PFSK-1 (cell line): Measurements from ENCODE around the gene RNF141.

Experiments used
- POLR2AphosphoS5 ChIP-seq: IDR thresholded peaks from 2 replicates; pipeline ENCODE4 v1.6.1; 2012; ENCODE audit warnings: low read depth, mild to moderate bottlenecking, control low read depth, low read length, moderate library complexity
- SIN3A ChIP-seq: IDR thresholded peaks from 2 replicates; pipeline ENCODE4 v1.6.1; 2012; ENCODE audit warnings: mild to moderate bottlenecking, low read length, moderate library complexity, borderline replicate concordance; ENCODE audit not compliant: insufficient read depth
- TAF1 ChIP-seq: IDR thresholded peaks from 2 replicates; pipeline ENCODE4 v1.6.1; 2012; ENCODE audit warnings: low read length, control low read depth, borderline replicate concordance; ENCODE audit not compliant: insufficient read depth
- TF ChIP-seq, protein P1 (sequence below), 2 experiments: IDR thresholded peaks; 2 replicates each; pipeline versions ENCODE4 v1.6.1 to v1.8.0; 2011 to 2012; ENCODE audit warnings: low read depth in 2 of 2, low read length in 2 of 2, control low read depth in 1 of 2, inconsistent platforms in 1 of 2, mild to moderate bottlenecking in 1 of 2, moderate library complexity in 1 of 2; ENCODE audit not compliant: insufficient read depth in 1 of 2

DNA sequence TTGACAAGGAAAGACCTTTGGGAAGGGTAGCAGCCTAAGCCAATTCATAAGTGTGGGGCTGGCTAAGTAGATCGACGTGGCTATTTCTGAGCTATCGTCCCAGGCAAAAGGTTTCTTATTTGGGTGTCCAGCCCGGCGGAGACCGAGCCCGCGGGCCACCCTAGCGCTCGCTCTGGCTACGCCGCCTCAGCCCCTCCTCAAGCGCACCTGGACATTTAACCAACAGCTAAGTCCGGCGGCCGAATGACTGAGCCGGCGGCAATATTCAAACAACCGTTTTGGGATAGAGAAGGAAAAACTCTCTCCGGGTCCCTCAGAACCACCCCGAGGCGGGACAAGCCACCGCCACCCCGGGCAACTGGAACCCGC lies 457 bp downstream of the RNF141 start:
- TF ChIP-seq POLR2AphosphoS5 (no peak), TAF1 (no peak), SIN3A (no peak)
- TF ChIP-seq, protein P1, sequence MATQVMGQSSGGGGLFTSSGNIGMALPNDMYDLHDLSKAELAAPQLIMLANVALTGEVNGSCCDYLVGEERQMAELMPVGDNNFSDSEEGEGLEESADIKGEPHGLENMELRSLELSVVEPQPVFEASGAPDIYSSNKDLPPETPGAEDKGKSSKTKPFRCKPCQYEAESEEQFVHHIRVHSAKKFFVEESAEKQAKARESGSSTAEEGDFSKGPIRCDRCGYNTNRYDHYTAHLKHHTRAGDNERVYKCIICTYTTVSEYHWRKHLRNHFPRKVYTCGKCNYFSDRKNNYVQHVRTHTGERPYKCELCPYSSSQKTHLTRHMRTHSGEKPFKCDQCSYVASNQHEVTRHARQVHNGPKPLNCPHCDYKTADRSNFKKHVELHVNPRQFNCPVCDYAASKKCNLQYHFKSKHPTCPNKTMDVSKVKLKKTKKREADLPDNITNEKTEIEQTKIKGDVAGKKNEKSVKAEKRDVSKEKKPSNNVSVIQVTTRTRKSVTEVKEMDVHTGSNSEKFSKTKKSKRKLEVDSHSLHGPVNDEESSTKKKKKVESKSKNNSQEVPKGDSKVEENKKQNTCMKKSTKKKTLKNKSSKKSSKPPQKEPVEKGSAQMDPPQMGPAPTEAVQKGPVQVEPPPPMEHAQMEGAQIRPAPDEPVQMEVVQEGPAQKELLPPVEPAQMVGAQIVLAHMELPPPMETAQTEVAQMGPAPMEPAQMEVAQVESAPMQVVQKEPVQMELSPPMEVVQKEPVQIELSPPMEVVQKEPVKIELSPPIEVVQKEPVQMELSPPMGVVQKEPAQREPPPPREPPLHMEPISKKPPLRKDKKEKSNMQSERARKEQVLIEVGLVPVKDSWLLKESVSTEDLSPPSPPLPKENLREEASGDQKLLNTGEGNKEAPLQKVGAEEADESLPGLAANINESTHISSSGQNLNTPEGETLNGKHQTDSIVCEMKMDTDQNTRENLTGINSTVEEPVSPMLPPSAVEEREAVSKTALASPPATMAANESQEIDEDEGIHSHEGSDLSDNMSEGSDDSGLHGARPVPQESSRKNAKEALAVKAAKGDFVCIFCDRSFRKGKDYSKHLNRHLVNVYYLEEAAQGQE (IDR thresholded peaks at IDR 0.05; ENCODE audit: insufficient read depth in 1 of 2, low read depth in 2 of 2, low read length in 2 of 2): no peak
